HepG2 (cell line): Measurements from ENCODE around the gene BBLN. TPM values are rescaled to one million over a fixed set of nuclear protein-coding genes. Genes with fewer than 3 reads are reported as not detected.

ENCODE experiments used
- ATAC-seq: fragments of 200-7000 bp; cut with Tn5 transposase; 3 replicates; pipeline ENCODE4 v1.9.1; 2020; ENCODE audit warnings: mild to moderate bottlenecking, moderate library complexity
- BruUV-seq: library from RNA; stranded (reverse); fragments of 400-500 nt; replicated peaks from 2 replicates; lab custom pipeline; 2021; lab: Mats Ljungman, UMichigan
- CTCF ChIA-PET: fragments of 300-600 bp; formaldehyde crosslinking; extraction: SDS; loops from one replicate; lab custom pipeline; 2021; ENCODE audit warnings: low total read pairs, inconsistent platforms, low intra/inter-chr PET ratio; lab: Yijun Ruan, JAX
- POLR2A ChIA-PET: fragments of 350-600 bp; sonication (Branson Sonifier 250); formaldehyde crosslinking; loops from one replicate; lab custom pipeline; 2020; ENCODE audit warnings: antibody characterized with exemption, inconsistent platforms; lab: Yijun Ruan, JAX
- DNase-seq: peaks from one replicate; pipeline ENCODE4 v3.0.0-alpha.2; 2015; ENCODE audit warnings: low spot score
- FAIRE-seq: peaks from 3 replicates; lab custom pipeline; 2011; peaks lifted over from hg19 to GRCh38; lab: Jason Lieb, UNC
- H2AFZ ChIP-seq: one replicate; pipeline ENCODE4 v1.6.1; 2011; ENCODE audit warnings: low read length, inconsistent platforms
- H3K27ac ChIP-seq: fragments of 300-600 bp; 3 replicates; pipeline ENCODE4 v1.8.0; 2011; ENCODE audit warnings: mixed run types, mild to moderate bottlenecking, mixed read lengths, low read length, inconsistent platforms; ENCODE audit not compliant: insufficient read depth; ENCODE audit errors: extremely low read length
- H3K27me3 ChIP-seq, 2 experiments: fragments of 200-600 bp in 1 of 2; 2 replicates in 1 of 2; 3 replicates in 1 of 2; pipeline versions ENCODE4 v1.6.0 to v1.8.0; 2011; ENCODE audit warnings: low read length in 2 of 2, mild to moderate bottlenecking in 2 of 2, moderate library complexity in 2 of 2, inconsistent platforms in 1 of 2; ENCODE audit not compliant: insufficient read depth in 2 of 2, control insufficient read depth in 1 of 2
- H3K36me3 ChIP-seq, 2 experiments: fragments of 200-600 bp in 1 of 2; replicated peaks in 1 of 2; 2 replicates in 1 of 2; 3 replicates in 1 of 2; pipeline versions ENCODE4 v1.5.1 to v1.8.0; 2011; ENCODE audit warnings: low read length in 2 of 2, inconsistent platforms in 1 of 2; ENCODE audit not compliant: insufficient read depth in 2 of 2, control insufficient read depth in 1 of 2
- H3K4me1 ChIP-seq: 2 replicates; pipeline ENCODE4 v1.5.1; 2012; ENCODE audit warnings: low read length, inconsistent platforms; ENCODE audit not compliant: insufficient read depth
- H3K4me2 ChIP-seq: 2 replicates; pipeline ENCODE4 v1.6.0; 2011; ENCODE audit warnings: low read depth, low read length, inconsistent platforms
- H3K4me3 ChIP-seq, 3 experiments: fragments of 200-600 bp in 1 of 3; sonication (generic), shearing (Covaris generic) in 1 of 3; replicated peaks in 1 of 3; 2 replicates each; pipeline ENCODE4 v1.5.1; 2011 to 2016; ENCODE audit warnings: low read length in 3 of 3, inconsistent platforms in 2 of 3, low read depth in 2 of 3, mild to moderate bottlenecking in 2 of 3, control low read depth in 1 of 3, mixed read lengths in 1 of 3; ENCODE audit not compliant: insufficient read depth in 1 of 3
- H3K79me2 ChIP-seq: one replicate; pipeline ENCODE4 v1.6.1; 2011; ENCODE audit warnings: low read length, inconsistent platforms; ENCODE audit not compliant: insufficient read depth
- H3K9ac ChIP-seq: 2 replicates; pipeline ENCODE4 v1.6.0; 2011; ENCODE audit warnings: mild to moderate bottlenecking, low read depth, low read length, inconsistent platforms; ENCODE audit not compliant: insufficient read depth
- H3K9me3 ChIP-seq: 2 replicates; pipeline ENCODE4 v1.5.1; 2012; ENCODE audit warnings: mild to moderate bottlenecking, low read length
- H4K20me1 ChIP-seq: 2 replicates; pipeline ENCODE4 v1.6.0; 2011; ENCODE audit warnings: inconsistent platforms, mild to moderate bottlenecking, low read length, moderate library complexity; ENCODE audit not compliant: insufficient read depth
- AGO2 ChIP-seq: fragments of 200-400 bp; formaldehyde crosslinking; optimal IDR thresholded peaks from 2 replicates; pipeline ENCODE3; 2017; ENCODE audit warnings: mild to moderate bottlenecking, low read depth, low read length, moderate library complexity
- ATF1 ChIP-seq: IDR thresholded peaks from 2 replicates; pipeline ENCODE4 v1.6.1; 2016; ENCODE audit warnings: mild to moderate bottlenecking, control low read depth
- NFKB2 ChIP-seq: sonication (generic); formaldehyde crosslinking; IDR thresholded peaks from 2 replicates; pipeline ENCODE4 v1.4.0; 2020; ENCODE audit warnings: missing genetic modification reagents, borderline replicate concordance
- ZNF510 ChIP-seq: sonication (generic); formaldehyde crosslinking; IDR thresholded peaks from 2 replicates; pipeline ENCODE4 v1.4.0; 2020; ENCODE audit warnings: low read depth, mild to moderate bottlenecking, missing genetic modification reagents
- WGBS: methylation state at CpG from one replicate; pipeline ENCODE4 v1.1.6; 2017; ENCODE audit warnings: low lambda C conversion rate; 5-methylcytosine and 5-hydroxymethylcytosine counted together
- in situ Hi-C: cut with HindIII; loops from 2 replicates; pipeline ENCODE4 v1.10.0; 2017; ENCODE audit warnings: low pct_unique_long_range_greater_than_20kb; ENCODE audit not compliant: extremely low pct_ligation_motif_present
- intact Hi-C: fragments of 100-400 bp; cut with micrococcal nuclease; formaldehyde crosslinking; loops from one replicate; pipeline ENCODE4 v1.10.0; 2022; ENCODE audit not compliant: unreplicated experiment
- polyA plus RNA-seq, 8 experiments: library from polyadenylated mRNA; depleted of rRNA in 3 of 8; stranded (reverse) in 7 of 8; unstranded in 1 of 8; fragments of >200 nt; fragmentation: Illumina TruSeq in 4 of 8; extraction: Trizol in 4 of 8; gene quantifications; 2 replicates each; pipeline versions ENCODE4 v1.2.1 to v1.2.3, GENCODE V29; 2011 to 2016; ENCODE audit warnings: low read depth in 4 of 8, missing spikeins in 1 of 8, mixed read lengths in 1 of 8; ENCODE audit not compliant: insufficient read depth in 1 of 8
- total RNA-seq, 5 experiments: library from RNA; depleted of rRNA; stranded (reverse); fragments of >200 nt; fragmentation: Illumina TruSeq; extraction: Trizol; gene quantifications; 2 replicates each; pipeline ENCODE4 v1.2.3, GENCODE V29; 2016; ENCODE audit warnings: low read depth in 1 of 5

The BBLN gene
- total and polyA plus RNA-seq, 2 of the 13 experiments (the other 11 are each of a cell fraction or from before 2014, with no cell fraction given): 27.6 to 33.1 TPM

GRCh38 chr9:128121466-128121810 lies 38.6 kb upstream of the BBLN start:
- Histone ChIP-seq H3K4me3 (no peak overlapping the region), H3K27me3 (no peaks in the 10 kb centered on the region), H4K20me1 (peaks cover 4% of the 10 kb centered on the region; the same call in 1 of the 2 replicates)
- intact Hi-C loops: no loop called here
- CTCF ChIA-PET: no interaction called here
- no peak for FAIRE-seq
- TF ChIP-seq ZNF510 (CRISPR knock-in tag): no peak
- TF ChIP-seq, all 625 proteins: peak for 0
- Histone ChIP-seq H2AFZ (no peak overlapping the region), H3K79me2 (peaks cover 16% of the 10 kb centered on the region), H3K36me3 (peaks cover 5 to 38% of the 10 kb centered on the region in 2 experiments; a peak in 3 of 5 replicates), H3K4me2 (no peak overlapping the region), H3K4me1 (peaks cover 38% of the 10 kb centered on the region), H3K9ac (no peak overlapping the region), H3K9me3 (no peaks in the 10 kb centered on the region), H3K27ac (no peak overlapping the region)
- WGBS: 96% methylated on average over 5 of the region's 5 CpGs
- POLR2A ChIA-PET: interaction anchor here (1.2 kb wide), 1 partner anchor 38 kb away, joined by 3 read pairs; no protein-coding TSS in a partner anchor
- DNase-seq (no peak), ATAC-seq (no peak)
- in situ Hi-C loops: no loop called here
- BruUV-seq: no TSS peak

GRCh38 chr9:128121924-128122808 lies 37.9 kb upstream of the BBLN start:
- no peak for ATAC-seq
- no peaks in the 10 kb centered on the region for H3K27me3 ChIP-seq
- TF ChIP-seq NFKB2 (CRISPR knock-in tag) (no peak), AGO2 (peak; percentile 72), ATF1 (CRISPR knock-in tag) (no peak)
- TF ChIP-seq, all 625 proteins: peak for 1
- H3K79me2 ChIP-seq: peaks cover 21% of the 10 kb centered on the region
- FAIRE-seq (no peak), DNase-seq (no peak)
- no peak overlapping the region for H3K9ac ChIP-seq
- ChIA-PET CTCF (no interaction called here), POLR2A (interaction anchor here (1.2 kb wide), 1 partner anchor 37 kb away, joined by 3 read pairs; no protein-coding TSS in a partner anchor)
- H3K27ac ChIP-seq: no peak overlapping the region
- in situ Hi-C loops: no loop called here
- WGBS: 97% methylated on average over 9 of the region's 27 CpGs
- peaks cover 34% of the 10 kb centered on the region for H3K4me1 ChIP-seq
- H2AFZ ChIP-seq: no peak overlapping the region
- H3K36me3 ChIP-seq: peaks cover 5 to 38% of the 10 kb centered on the region in 2 experiments; a peak in 3 of 5 replicates
- no peak overlapping the region for H3K4me3 ChIP-seq
- H3K4me2 ChIP-seq: no peak overlapping the region
- no TSS peak for BruUV-seq
- H3K9me3 ChIP-seq: no peaks in the 10 kb centered on the region
- intact Hi-C loops: no loop called here
- peaks cover 4% of the 10 kb centered on the region; the same call in 1 of the 2 replicates for H4K20me1 ChIP-seq
